ENCODE measurements around the gene TUBA3C.

- TF ChIP-seq CTCF (conservative IDR thresholded peaks at IDR 0.05; ENCODE audit: low read length) (no peak), EZH2phosphoT487 (IDR thresholded peaks at IDR 0.05; ENCODE audit: borderline replicate concordance) (no peak)
Measured at GRCh38 chr13:19154843-19155242, 26.8 kb downstream of the TUBA3C start.

Data from Loucy (cell line).